ENCODE measurements around the gene RAB3IP.

RAB3IP gene

DNA sequence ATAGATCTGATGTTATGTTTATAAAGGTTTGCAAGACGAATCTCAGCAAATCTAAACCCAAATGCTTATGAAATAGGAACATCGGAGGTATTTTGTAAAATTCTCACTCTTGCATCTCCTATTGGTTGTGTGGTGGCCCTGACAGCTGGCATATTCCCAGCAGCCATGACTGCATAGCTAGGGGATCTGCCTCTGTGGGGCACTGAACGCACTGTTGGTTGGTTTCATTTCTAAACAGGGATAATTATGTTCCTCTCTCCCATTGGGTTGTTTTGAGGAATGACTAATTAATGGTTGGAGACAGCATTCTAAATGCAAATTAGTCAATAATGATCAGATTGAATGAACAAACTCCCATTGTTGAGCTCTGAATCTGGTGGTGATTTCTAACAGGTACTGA lies 36.8 kb upstream of the RAB3IP start:
- no peaks in the 10 kb centered on the region for H3K36me3 Mint-ChIP-seq (ENCODE audit: low read depth)
- TF ChIP-seq, protein P1, sequence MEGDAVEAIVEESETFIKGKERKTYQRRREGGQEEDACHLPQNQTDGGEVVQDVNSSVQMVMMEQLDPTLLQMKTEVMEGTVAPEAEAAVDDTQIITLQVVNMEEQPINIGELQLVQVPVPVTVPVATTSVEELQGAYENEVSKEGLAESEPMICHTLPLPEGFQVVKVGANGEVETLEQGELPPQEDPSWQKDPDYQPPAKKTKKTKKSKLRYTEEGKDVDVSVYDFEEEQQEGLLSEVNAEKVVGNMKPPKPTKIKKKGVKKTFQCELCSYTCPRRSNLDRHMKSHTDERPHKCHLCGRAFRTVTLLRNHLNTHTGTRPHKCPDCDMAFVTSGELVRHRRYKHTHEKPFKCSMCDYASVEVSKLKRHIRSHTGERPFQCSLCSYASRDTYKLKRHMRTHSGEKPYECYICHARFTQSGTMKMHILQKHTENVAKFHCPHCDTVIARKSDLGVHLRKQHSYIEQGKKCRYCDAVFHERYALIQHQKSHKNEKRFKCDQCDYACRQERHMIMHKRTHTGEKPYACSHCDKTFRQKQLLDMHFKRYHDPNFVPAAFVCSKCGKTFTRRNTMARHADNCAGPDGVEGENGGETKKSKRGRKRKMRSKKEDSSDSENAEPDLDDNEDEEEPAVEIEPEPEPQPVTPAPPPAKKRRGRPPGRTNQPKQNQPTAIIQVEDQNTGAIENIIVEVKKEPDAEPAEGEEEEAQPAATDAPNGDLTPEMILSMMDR (IDR thresholded peaks at IDR 0.05; ENCODE audit: unreplicated experiment in 3 of 3): no peak

DNA sequence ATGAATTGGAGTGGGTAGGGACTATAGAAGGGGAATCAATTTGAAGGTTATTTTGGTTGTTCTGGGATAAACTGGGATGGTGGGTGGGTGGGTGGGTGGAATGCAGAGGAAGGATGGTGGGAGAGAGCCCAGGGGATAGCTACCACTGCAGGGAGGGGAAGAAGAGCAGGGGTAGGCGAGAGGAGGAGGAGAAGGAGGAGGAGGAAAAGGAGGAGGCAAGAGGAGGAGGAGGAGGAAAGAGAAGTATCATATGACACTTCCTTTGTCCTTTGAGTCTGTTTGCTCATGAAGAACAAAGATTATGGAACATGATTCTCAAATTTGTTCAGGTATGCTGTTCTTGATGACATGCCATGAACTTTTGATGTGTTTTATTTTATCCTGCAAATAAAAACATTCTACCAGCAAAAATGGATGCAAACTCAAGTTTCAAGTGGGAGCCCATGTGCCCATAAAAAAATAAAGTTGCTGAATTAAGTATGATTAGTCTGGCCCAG lies 35.5 kb upstream of the RAB3IP start:
- H3K27me3 Mint-ChIP-seq (ENCODE audit: low read depth): no peaks in the 10 kb centered on the region
- no peaks in the 10 kb centered on the region for H3K36me3 Mint-ChIP-seq (ENCODE audit: low read depth)
- H3K27ac Mint-ChIP-seq: no peak overlapping the region
- TF ChIP-seq, protein P1 (IDR thresholded peaks at IDR 0.05; ENCODE audit: unreplicated experiment in 3 of 3): no peak
- H3K9me3 Mint-ChIP-seq: no peaks in the 10 kb centered on the region
- H3K4me1 Mint-ChIP-seq: peaks cover 11% of the 10 kb centered on the region
- no peak overlapping the region for H3K4me3 Mint-ChIP-seq

More for the DNA sequence above, 36.8 kb upstream of the RAB3IP start:
- no peak overlapping the region for H3K4me3 Mint-ChIP-seq
- H3K9me3 Mint-ChIP-seq: no peaks in the 10 kb centered on the region
- peaks cover 11% of the 10 kb centered on the region for H3K4me1 Mint-ChIP-seq
- no peaks in the 10 kb centered on the region for H3K27me3 Mint-ChIP-seq (ENCODE audit: low read depth)
- no peak overlapping the region for H3K27ac Mint-ChIP-seq

DNA sequence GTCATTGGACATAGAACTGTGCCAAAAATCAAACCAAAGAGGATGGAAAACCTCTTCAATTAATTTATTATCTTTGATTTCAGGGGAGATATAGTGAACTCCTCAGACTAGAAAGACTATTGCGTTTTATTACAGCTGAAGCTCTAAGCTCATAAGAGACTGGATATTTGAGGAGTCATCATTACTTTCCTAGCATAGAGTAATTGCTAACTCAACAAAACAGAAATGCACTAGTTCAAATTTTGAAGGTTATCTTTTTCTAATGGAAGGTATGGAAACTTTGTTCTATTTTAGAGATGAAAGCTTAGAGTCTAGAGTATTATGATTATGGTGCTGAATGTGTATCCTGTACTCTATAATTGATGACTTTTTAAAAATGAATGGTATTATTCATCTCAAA lies 34.3 kb upstream of the RAB3IP start:
- no peak overlapping the region for H3K4me3 Mint-ChIP-seq
- TF ChIP-seq, protein P1 (IDR thresholded peaks at IDR 0.05; ENCODE audit: unreplicated experiment in 3 of 3): no peak
- no peak overlapping the region for H3K27ac Mint-ChIP-seq
- no peaks in the 10 kb centered on the region for H3K9me3 Mint-ChIP-seq
- peaks cover 7% of the 10 kb centered on the region for H3K4me1 Mint-ChIP-seq
- H3K27me3 Mint-ChIP-seq (ENCODE audit: low read depth): no peaks in the 10 kb centered on the region
- no peaks in the 10 kb centered on the region for H3K36me3 Mint-ChIP-seq (ENCODE audit: low read depth)

DNA sequence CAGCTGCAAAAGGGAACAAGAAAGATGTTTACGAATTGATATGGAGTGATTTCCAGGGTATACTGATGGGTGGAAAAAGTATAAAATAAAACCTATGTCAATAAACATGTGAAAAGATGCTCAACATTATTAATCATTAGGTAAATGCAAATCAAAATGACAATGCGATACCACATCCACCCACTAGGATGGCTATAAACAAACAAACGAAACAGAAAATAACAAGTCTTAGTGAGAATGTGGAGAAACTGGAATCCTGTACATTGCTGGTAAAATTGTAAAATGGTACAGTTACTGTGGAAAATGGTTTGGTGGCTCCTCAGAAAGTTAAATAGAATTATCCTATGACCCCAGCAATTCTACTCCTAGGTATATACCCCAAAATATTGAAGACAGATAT lies 30.0 kb upstream of the RAB3IP start:
- Mint-ChIP-seq H3K9me3 (no peaks in the 10 kb centered on the region), H3K27ac (no peak overlapping the region), H3K36me3 (ENCODE audit: low read depth) (no peaks in the 10 kb centered on the region), H3K4me1 (peaks cover 5% of the 10 kb centered on the region), H3K4me3 (no peak overlapping the region), H3K27me3 (ENCODE audit: low read depth) (no peaks in the 10 kb centered on the region)
- TF ChIP-seq, protein P1 (IDR thresholded peaks at IDR 0.05; ENCODE audit: unreplicated experiment in 3 of 3): peak in 1 of 3 experiments; percentile 18

DNA sequence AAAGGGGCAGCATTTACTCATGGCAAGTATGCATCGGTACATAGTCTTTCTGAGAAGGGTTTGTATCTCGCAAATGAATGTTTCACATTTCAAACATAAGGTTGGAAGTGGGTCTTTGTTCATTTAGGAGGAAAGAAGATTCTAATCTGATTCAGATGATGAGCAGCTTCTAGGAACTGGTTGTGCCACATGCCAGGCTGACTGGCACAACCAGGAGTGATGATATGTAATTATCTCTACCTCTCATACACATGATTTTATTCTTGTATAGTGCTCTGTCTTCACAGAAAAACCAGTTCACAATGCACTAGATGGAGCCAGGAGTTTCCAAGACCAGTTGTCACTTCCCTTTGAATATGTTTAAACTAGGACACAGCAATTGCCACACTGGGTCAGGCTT lies 25.8 kb upstream of the RAB3IP start:
- H3K27ac Mint-ChIP-seq: no peak overlapping the region
- H3K4me3 Mint-ChIP-seq: no peak overlapping the region
- H3K9me3 Mint-ChIP-seq: no peaks in the 10 kb centered on the region
- H3K36me3 Mint-ChIP-seq (ENCODE audit: low read depth): no peaks in the 10 kb centered on the region
- H3K27me3 Mint-ChIP-seq (ENCODE audit: low read depth): no peaks in the 10 kb centered on the region
- TF ChIP-seq, protein P1 (IDR thresholded peaks at IDR 0.05; ENCODE audit: unreplicated experiment in 3 of 3): no peak
- H3K4me1 Mint-ChIP-seq: peaks cover 7% of the 10 kb centered on the region

DNA sequence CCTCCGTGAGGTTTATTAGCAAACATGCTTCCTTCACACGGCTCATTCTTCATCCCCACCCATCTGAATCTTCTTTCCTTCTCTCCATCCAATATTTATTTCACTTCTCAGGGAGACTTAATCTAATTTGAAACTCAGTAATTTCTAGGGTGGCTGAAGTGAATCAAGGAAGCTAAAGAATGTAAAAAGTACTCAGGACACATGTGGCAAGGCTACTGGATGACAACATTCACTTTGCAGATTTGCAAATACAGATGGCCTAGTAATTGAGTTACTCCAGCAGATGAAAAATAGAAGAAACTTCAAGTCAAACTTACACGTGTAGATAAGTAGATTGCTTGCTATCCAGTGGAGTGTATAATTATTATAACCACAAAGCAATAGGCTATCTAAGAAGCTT lies 24.1 kb upstream of the RAB3IP start:
- peaks cover 7% of the 10 kb centered on the region for H3K4me1 Mint-ChIP-seq

More for the DNA sequence above, 24.1 kb upstream of the RAB3IP start:
- TF ChIP-seq, protein P1 (IDR thresholded peaks at IDR 0.05; ENCODE audit: unreplicated experiment in 3 of 3): no peak
- Mint-ChIP-seq H3K27ac (no peak overlapping the region), H3K36me3 (ENCODE audit: low read depth) (no peaks in the 10 kb centered on the region), H3K27me3 (ENCODE audit: low read depth) (no peaks in the 10 kb centered on the region), H3K9me3 (no peaks in the 10 kb centered on the region), H3K4me3 (no peak overlapping the region)

Data from nephron (organoid).